ENCODE measurements around the gene RYR1. TPM values are rescaled to one million over a fixed set of nuclear protein-coding genes. Genes with fewer than 3 reads are reported as not detected.
"Not testable (repeated sequence)": the region's sequence is repeated elsewhere in the genome, so short reads cannot be mapped to it uniquely, and the experiment has no call there.

Gene RYR1
- total and polyA plus RNA-seq, 10 of the 15 experiments (the other 5 are each of a cell fraction or from before 2014, with no cell fraction given): under 0.01 to 0.32 (median 0.07) TPM; not detected in 1

DNA sequence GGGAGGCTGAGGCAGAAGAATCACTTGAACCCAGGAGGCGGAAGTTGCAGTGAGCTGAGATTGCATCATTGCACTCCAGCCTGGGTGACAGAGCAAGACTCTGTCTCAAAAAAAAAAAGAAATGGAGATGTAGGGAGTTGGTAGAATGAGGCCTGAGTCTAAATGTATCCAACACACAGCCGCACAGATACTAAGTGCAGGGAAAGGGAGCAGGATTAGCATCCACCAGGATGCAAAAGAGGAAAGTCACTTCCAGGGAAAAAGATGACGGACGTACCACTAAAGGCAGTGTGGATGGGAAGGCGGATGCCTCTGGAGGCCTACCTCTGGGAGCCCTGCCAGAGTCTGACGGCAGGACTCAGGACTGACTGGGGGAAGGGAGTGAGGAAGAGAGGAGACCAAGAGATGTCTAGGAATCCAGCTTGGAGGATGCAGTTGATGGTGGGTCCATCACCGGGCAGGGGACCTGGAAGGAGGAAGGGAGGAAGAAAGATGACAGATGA, 23.8 kb upstream of the RYR1 start:
- H3K36me3 ChIP-seq (ENCODE audit: control insufficient read depth in 2 of 2, insufficient read depth in 2 of 2, low read length in 1 of 2): no peaks in the 10 kb centered on the region
- H3K4me2 ChIP-seq (ENCODE audit: control insufficient read depth, insufficient read depth): no peak overlapping the region
- H2AFZ ChIP-seq (ENCODE audit: control insufficient read depth, low read depth, low read length): no peak overlapping the region
- ChIA-PET SMC1A (ENCODE audit: uncharacterized antibody, unreplicated experiment) (no interaction called here), POLR2A (no interaction called here), RAD21 (ENCODE audit: unreplicated experiment) (no interaction called here), CTCF (no interaction called here)
- ATAC-seq: no peak
- H3K4me3 ChIP-seq: no peak overlapping the region
- no peaks in the 10 kb centered on the region for H3K79me2 ChIP-seq (ENCODE audit: control insufficient read depth, insufficient read depth, low read length)
- no peak overlapping the region for H3K9ac ChIP-seq (ENCODE audit: control insufficient read depth, insufficient read depth, low read length)
- no peak overlapping the region for H3K27ac ChIP-seq (ENCODE audit: control insufficient read depth, insufficient read depth)
- FAIRE-seq: no peak
- no peaks in the 10 kb centered on the region for H3K27me3 ChIP-seq (replicated peaks in 1 of 2; ENCODE audit: control insufficient read depth in 2 of 2, insufficient read depth in 2 of 2, low read length in 1 of 2)
- WGBS (ENCODE audit: insufficient coverage, insufficient replicate concordance, low lambda C conversion rate, missing lambda C conversion rate): 80% methylated on average over 7 of the region's 7 CpGs
- no peaks in the 10 kb centered on the region for H3K4me1 ChIP-seq (ENCODE audit: control insufficient read depth, insufficient read depth, low read length)
- BruUV-seq (replicated peaks): no TSS peak
- no peak for DNase-seq (ENCODE audit: low read depth, low spot score)
- in situ Hi-C loops (cut with MboI) (loop anchor here (25.0 kb wide), 1 partner anchor 228 kb away; the partner anchor contains the start of gene ACTN4), intact Hi-C loops (cut with micrococcal nuclease; ENCODE audit: unreplicated experiment) (no loop called here)
- peak; percentile 30; the same call in 1 of the 2 replicates for TF ChIP-seq POLR2A (IDR thresholded peaks at IDR 0.05; ENCODE audit: low read depth, low read length)
- TF ChIP-seq, protein P1, sequence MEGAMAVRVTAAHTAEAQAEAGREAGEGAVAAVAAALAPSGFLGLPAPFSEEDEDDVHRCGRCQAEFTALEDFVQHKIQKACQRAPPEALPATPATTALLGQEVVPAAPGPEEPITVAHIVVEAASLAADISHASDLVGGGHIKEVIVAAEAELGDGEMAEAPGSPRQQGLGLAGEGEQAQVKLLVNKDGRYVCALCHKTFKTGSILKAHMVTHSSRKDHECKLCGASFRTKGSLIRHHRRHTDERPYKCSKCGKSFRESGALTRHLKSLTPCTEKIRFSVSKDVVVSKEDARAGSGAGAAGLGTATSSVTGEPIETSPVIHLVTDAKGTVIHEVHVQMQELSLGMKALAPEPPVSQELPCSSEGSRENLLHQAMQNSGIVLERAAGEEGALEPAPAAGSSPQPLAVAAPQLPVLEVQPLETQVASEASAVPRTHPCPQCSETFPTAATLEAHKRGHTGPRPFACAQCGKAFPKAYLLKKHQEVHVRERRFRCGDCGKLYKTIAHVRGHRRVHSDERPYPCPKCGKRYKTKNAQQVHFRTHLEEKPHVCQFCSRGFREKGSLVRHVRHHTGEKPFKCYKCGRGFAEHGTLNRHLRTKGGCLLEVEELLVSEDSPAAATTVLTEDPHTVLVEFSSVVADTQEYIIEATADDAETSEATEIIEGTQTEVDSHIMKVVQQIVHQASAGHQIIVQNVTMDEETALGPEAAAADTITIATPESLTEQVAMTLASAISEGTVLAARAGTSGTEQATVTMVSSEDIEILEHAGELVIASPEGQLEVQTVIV (IDR thresholded peaks at IDR 0.05; ENCODE audit: borderline replicate concordance, partially characterized antibody): no peak
- H3K9me3 ChIP-seq (replicated peaks; ENCODE audit: control insufficient read depth, insufficient read depth, low read length): no peaks in the 10 kb centered on the region
- H4K20me1 ChIP-seq (ENCODE audit: control insufficient read depth, insufficient read depth): no peaks in the 10 kb centered on the region

DNA sequence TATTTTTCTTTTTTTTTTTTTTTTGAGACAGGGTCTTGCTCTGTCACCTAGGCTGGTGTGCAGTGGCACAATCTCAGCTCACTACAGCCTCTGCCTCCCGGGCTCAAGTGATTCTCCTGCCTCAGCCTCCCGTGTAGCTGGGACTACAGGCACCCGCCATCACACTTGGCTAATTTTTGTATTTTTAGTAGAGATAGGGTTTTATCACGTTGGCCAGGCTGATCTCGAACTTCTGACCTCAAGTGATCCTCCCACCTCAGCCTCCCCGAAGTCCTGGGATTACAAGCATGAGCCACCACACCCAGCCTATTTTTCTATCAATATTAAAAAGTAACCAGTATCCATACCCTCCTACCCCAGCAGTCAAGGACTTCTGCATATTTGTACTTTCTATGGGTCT, 23.1 kb upstream of the RYR1 start:
- POLR2A ChIA-PET; FAIRE-seq; H3K4me2 ChIP-seq (ENCODE audit: control insufficient read depth, insufficient read depth); H3K9ac ChIP-seq (ENCODE audit: control insufficient read depth, insufficient read depth, low read length); H3K27me3 ChIP-seq (replicated peaks in 1 of 2; ENCODE audit: control insufficient read depth in 2 of 2, insufficient read depth in 2 of 2, low read length in 1 of 2); DNase-seq (ENCODE audit: low read depth, low spot score); BruUV-seq (replicated peaks); H3K4me1 ChIP-seq (ENCODE audit: control insufficient read depth, insufficient read depth, low read length); H3K4me3 ChIP-seq; H3K9me3 ChIP-seq (replicated peaks; ENCODE audit: control insufficient read depth, insufficient read depth, low read length); RAD21 ChIA-PET (ENCODE audit: unreplicated experiment); H3K36me3 ChIP-seq (ENCODE audit: control insufficient read depth in 2 of 2, insufficient read depth in 2 of 2, low read length in 1 of 2); H3K79me2 ChIP-seq (ENCODE audit: control insufficient read depth, insufficient read depth, low read length); H4K20me1 ChIP-seq (ENCODE audit: control insufficient read depth, insufficient read depth); H3K27ac ChIP-seq (ENCODE audit: control insufficient read depth, insufficient read depth); SMC1A ChIA-PET (ENCODE audit: uncharacterized antibody, unreplicated experiment); intact Hi-C loops (cut with micrococcal nuclease; ENCODE audit: unreplicated experiment); H2AFZ ChIP-seq (ENCODE audit: control insufficient read depth, low read depth, low read length); ATAC-seq: not testable (repeated sequence)
- in situ Hi-C loops (cut with MboI): loop anchor here (25.0 kb wide), 1 partner anchor 227 kb away; the partner anchor contains the start of gene ACTN4
- CTCF ChIA-PET: interaction anchor here (2.2 kb wide), 1 partner anchor 7 kb away, joined by 8 read pairs; the partner anchor contains the start of gene FAM98C
- WGBS (ENCODE audit: insufficient coverage, insufficient replicate concordance, low lambda C conversion rate, missing lambda C conversion rate): 37% methylated on average over 6 of the region's 6 CpGs
